HUES64 (cell line): ENCODE results near the gene HNRNPAB. TPM values are rescaled to one million over a fixed set of nuclear protein-coding genes. Genes with fewer than 3 reads are reported as not detected.

ENCODE experiments used
- H3K27ac ChIP-seq: 2 replicates; pipeline ENCODE4 v1.7.0; 2013; ENCODE audit warnings: low read depth, low read length, inconsistent platforms
- H3K27me3 ChIP-seq: 2 replicates; pipeline ENCODE4 v1.6.1; 2013; ENCODE audit warnings: mild to moderate bottlenecking, low read length; ENCODE audit not compliant: insufficient read depth
- H3K36me3 ChIP-seq: 2 replicates; pipeline ENCODE4 v1.6.1; 2013; ENCODE audit warnings: mild to moderate bottlenecking, low read length; ENCODE audit not compliant: insufficient read depth
- H3K4me1 ChIP-seq: 2 replicates; pipeline ENCODE4 v1.6.1; 2013; ENCODE audit warnings: mild to moderate bottlenecking, low read length, moderate library complexity; ENCODE audit not compliant: insufficient read depth
- H3K4me3 ChIP-seq: 2 replicates; pipeline ENCODE4 v1.5.1; 2013; ENCODE audit warnings: mild to moderate bottlenecking, low read length, moderate library complexity
- H3K9ac ChIP-seq: 2 replicates; pipeline ENCODE4 v1.6.1; 2013; ENCODE audit warnings: mild to moderate bottlenecking, low read depth, low read length
- H3K9me3 ChIP-seq: 2 replicates; pipeline ENCODE4 v1.6.1; 2013; ENCODE audit warnings: low read depth, low read length; ENCODE audit not compliant: insufficient read depth
- WGBS: fragments of 150-250, 120-280 bp; methylation state at CpG from one replicate; pipeline ENCODE4 v1.1.7; 2013; ENCODE audit warnings: missing lambda C conversion rate; 5-methylcytosine and 5-hydroxymethylcytosine counted together
- polyA plus RNA-seq, 2 experiments: library from polyadenylated mRNA; stranded (reverse); fragments of 50-300 nt; gene quantifications; one replicate each; pipeline ENCODE4 v1.2.3, GENCODE V29; 2013

HNRNPAB gene
- 399 TPM for polyA plus RNA-seq (2013, experiment 1 of 2)
- polyA plus RNA-seq (2013, experiment 2 of 2) = 387 TPM

GRCh38 chr5:178204182-178204934 is at the start of gene HNRNPAB:
HNRNPAB (plus strand) TSS chr5:178204533; CDS start chr5:178204838, 305 bp downstream.
- peak within 1 kb of the TSS; percentile 83 for H3K27ac ChIP-seq
- peak within 1 kb of the TSS; percentile 97 for H3K4me3 ChIP-seq
- peaks cover 8% of the 10 kb centered on the region; the same call in 1 of the 2 replicates for H3K27me3 ChIP-seq
- H3K9me3 ChIP-seq = no peaks in the 10 kb centered on the region
- H3K36me3 ChIP-seq = peaks cover 41% of the 10 kb centered on the region
- WGBS = under 1% methylated on average over 96 of the region's 96 CpGs
- H3K4me1 ChIP-seq = peaks cover 13% of the 10 kb centered on the region
- peak within 1 kb of the TSS; percentile 99 for H3K9ac ChIP-seq

GRCh38 chr5:178155065-178155464 is 49.3 kb upstream of the HNRNPAB start:
- Histone ChIP-seq H3K27me3 (no peaks in the 10 kb centered on the region), H3K36me3 (peaks cover 26% of the 10 kb centered on the region), H3K9me3 (no peaks in the 10 kb centered on the region), H3K27ac (no peak overlapping the region), H3K4me3 (no peak overlapping the region), H3K4me1 (no peaks in the 10 kb centered on the region), H3K9ac (no peak overlapping the region)
- WGBS = 92% methylated on average over 8 of the region's 8 CpGs

GRCh38 chr5:178160176-178160575 is 44.2 kb upstream of the HNRNPAB start:
- no peaks in the 10 kb centered on the region for H3K27me3 ChIP-seq
- H3K9ac ChIP-seq = no peak overlapping the region
- H3K36me3 ChIP-seq = no peaks in the 10 kb centered on the region
- H3K4me3 ChIP-seq = no peak overlapping the region
- WGBS = 95% methylated on average over 5 of the region's 5 CpGs
- H3K27ac ChIP-seq = no peak overlapping the region
- H3K9me3 ChIP-seq = no peaks in the 10 kb centered on the region
- H3K4me1 ChIP-seq = peaks cover 6% of the 10 kb centered on the region; the same call in 1 of the 2 replicates

- Histone ChIP-seq H3K9ac (no peak overlapping the region), H3K4me1 (peaks cover 6% of the 10 kb centered on the region; the same call in 1 of the 2 replicates), H3K27me3 (no peaks in the 10 kb centered on the region), H3K4me3 (no peak overlapping the region), H3K9me3 (no peaks in the 10 kb centered on the region), H3K36me3 (no peaks in the 10 kb centered on the region), H3K27ac (no peak overlapping the region)
- 85% methylated on average over 9 of the region's 9 CpGs for WGBS
Measured at GRCh38 chr5:178162481-178162880, 41.9 kb upstream of the HNRNPAB start.

- no peaks in the 10 kb centered on the region for H3K36me3 ChIP-seq
- peak overlapping the region; percentile 37 for H3K4me3 ChIP-seq
- no peaks in the 10 kb centered on the region for H3K9me3 ChIP-seq
- H3K27me3 ChIP-seq = no peaks in the 10 kb centered on the region
- WGBS = 13% methylated on average over 33 of the region's 33 CpGs
- no peak overlapping the region for H3K9ac ChIP-seq
- H3K27ac ChIP-seq = no peak overlapping the region
- peaks cover 6% of the 10 kb centered on the region; the same call in 1 of the 2 replicates for H3K4me1 ChIP-seq
Measured at GRCh38 chr5:178163772-178164735, 40.3 kb upstream of the HNRNPAB start.

- Histone ChIP-seq H3K4me3 (no peak overlapping the region), H3K9me3 (no peaks in the 10 kb centered on the region), H3K4me1 (peaks cover 9% of the 10 kb centered on the region; the same call in 1 of the 2 replicates), H3K9ac (no peak overlapping the region), H3K27ac (no peak overlapping the region), H3K36me3 (no peaks in the 10 kb centered on the region), H3K27me3 (no peaks in the 10 kb centered on the region)
- WGBS = 95% methylated on average over 38 of the region's 38 CpGs
Measured at GRCh38 chr5:178165581-178165980, 38.8 kb upstream of the HNRNPAB start.

GRCh38 chr5:178170455-178170854 is 33.9 kb upstream of the HNRNPAB start:
- 88% methylated on average over 1 of the region's 2 CpGs for WGBS
- Histone ChIP-seq H3K36me3 (no peaks in the 10 kb centered on the region), H3K9ac (no peak overlapping the region)

GRCh38 chr5:178174456-178174855 is 29.9 kb upstream of the HNRNPAB start:
- H3K4me3 ChIP-seq = no peak overlapping the region
- 95% methylated on average over 3 of the region's 3 CpGs for WGBS
- no peaks in the 10 kb centered on the region for H3K36me3 ChIP-seq
- H3K27me3 ChIP-seq = no peaks in the 10 kb centered on the region
- no peaks in the 10 kb centered on the region for H3K9me3 ChIP-seq
- no peak overlapping the region for H3K27ac ChIP-seq
- no peak overlapping the region for H3K9ac ChIP-seq
- H3K4me1 ChIP-seq = peaks cover 14% of the 10 kb centered on the region

More at GRCh38 chr5:178170455-178170854, 33.9 kb upstream of the HNRNPAB start:
- no peaks in the 10 kb centered on the region for H3K9me3 ChIP-seq
- no peak overlapping the region for H3K4me3 ChIP-seq
- peaks cover 6% of the 10 kb centered on the region; the same call in 1 of the 2 replicates for H3K4me1 ChIP-seq
- no peaks in the 10 kb centered on the region for H3K27me3 ChIP-seq
- H3K27ac ChIP-seq = no peak overlapping the region

GRCh38 chr5:178176791-178177190 is 27.5 kb upstream of the HNRNPAB start:
- over 99% methylated on average over 6 of the region's 6 CpGs for WGBS
- no peaks in the 10 kb centered on the region for H3K9me3 ChIP-seq
- H3K27me3 ChIP-seq = no peaks in the 10 kb centered on the region
- H3K27ac ChIP-seq = no peak overlapping the region
- no peak overlapping the region for H3K4me3 ChIP-seq
- peaks cover 12% of the 10 kb centered on the region for H3K4me1 ChIP-seq
- H3K9ac ChIP-seq = no peak overlapping the region
- H3K36me3 ChIP-seq = no peaks in the 10 kb centered on the region

GRCh38 chr5:178177569-178177968 is 26.8 kb upstream of the HNRNPAB start:
- H3K27ac ChIP-seq = 0 out of 2 replicates have a peak overlapping the region, but pooled peaks have one; percentile 35
- 87% methylated on average over 8 of the region's 8 CpGs for WGBS
- H3K36me3 ChIP-seq = no peaks in the 10 kb centered on the region
- H3K27me3 ChIP-seq = no peaks in the 10 kb centered on the region
- H3K4me3 ChIP-seq = no peak overlapping the region
- peaks cover 15% of the 10 kb centered on the region for H3K4me1 ChIP-seq
- H3K9me3 ChIP-seq = no peaks in the 10 kb centered on the region
- H3K9ac ChIP-seq = no peak overlapping the region
